GM18508 (cell line): Measurements from ENCODE around the gene TTC7B.
"Not testable (repeated sequence)": the region's sequence is repeated elsewhere in the genome, so short reads cannot be mapped to it uniquely, and the experiment has no call there.

Source experiments
- ATAC-seq: cut with Tn5 transposase; IDR thresholded peaks from one replicate; pipeline ENCODE4 v1.9.1; 2021; ENCODE audit warnings: moderate number of reproducible peaks; ENCODE audit not compliant: insufficient read depth, unreplicated experiment

The TTC7B gene

DNA sequence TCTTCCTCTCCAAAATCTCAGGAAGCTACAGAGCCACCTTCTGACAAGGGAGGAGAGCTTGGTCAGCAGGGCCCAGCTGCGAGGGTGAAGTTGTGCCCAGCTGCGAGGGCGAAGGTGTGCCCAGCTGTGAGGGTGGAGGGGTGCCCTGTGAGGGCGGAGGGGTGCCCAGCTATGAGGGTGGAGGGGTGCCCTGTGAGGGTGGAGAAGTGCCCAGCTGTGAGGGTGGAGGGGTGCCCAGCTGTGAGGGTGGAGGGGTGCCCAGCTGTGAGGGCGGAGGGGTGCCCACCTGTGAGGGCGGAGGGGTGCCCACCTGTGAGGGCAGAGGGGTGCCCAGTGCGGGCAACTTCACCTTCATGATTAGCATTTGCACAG is 20.4 kb upstream of the TTC7B start:
- no peak for ATAC-seq

DNA sequence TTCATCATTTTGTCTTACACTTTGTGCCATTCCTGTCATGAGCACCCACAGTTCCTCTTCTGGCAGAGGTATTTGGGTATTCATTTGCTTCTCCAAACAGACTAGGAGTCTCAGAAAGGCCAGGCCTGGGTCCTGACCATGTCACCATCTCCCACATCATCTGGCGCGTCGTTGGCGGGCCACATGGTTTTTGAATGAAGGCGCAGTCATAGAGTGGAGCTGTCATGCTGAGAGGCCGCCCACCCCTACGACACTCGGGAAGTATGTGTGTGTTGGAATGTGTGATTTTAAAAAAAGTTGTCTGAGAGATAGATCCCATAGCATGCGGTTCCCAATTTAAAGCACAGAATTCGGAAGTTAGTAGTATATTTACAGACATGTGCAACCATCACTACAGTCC is 15.6 kb upstream of the TTC7B start:
- ATAC-seq = no peak

- no peak for ATAC-seq
These were observed 14.9 kb upstream of the TTC7B start for GRCh38 chr14:90830931-90831701.

DNA sequence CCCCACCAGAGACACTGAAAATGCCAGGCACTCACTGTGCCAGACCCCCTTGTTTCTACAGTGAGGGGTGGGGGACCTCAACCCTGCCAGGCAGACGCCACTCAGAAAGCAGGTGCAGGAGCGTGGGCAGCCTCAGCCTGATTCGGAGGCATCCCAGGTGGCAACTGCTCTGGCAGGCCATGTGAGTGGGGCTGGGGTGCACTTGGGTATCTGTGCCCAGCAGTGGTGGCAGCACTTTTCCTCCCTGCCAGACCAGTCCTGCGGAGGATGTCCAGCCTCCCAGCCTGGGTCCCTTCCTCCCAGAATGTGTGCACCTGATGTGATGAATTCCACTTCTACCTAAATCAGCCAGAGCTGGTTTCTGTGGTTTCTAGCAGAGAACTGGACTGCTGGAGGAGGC is 13.4 kb upstream of the TTC7B start:
- no peak for ATAC-seq

- ATAC-seq = no peak
These were observed 12.6 kb upstream of the TTC7B start for GRCh38 chr14:90828642-90829487.

- peak; percentile 85 for ATAC-seq
These were observed 11.8 kb upstream of the TTC7B start for GRCh38 chr14:90827919-90828610.

DNA sequence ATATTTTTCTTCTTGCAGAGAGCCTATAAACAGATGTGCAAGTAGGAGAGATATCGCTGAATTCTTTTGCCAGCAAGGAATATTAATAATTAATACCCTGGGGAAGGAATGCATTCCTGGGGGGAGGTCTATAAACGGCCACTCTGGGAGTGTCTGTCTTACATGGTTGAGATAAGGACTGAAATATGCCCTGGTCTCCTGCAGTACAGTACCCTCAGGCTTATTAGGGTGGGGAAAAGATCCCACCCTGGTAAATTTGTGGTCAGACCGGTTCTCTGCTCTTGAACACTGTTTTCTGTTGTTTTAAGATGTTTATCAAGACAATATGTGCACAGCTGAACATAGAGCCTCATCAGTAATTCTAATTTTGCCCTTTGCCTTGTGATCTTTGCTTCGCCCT is 7.3 kb upstream of the TTC7B start:
- not testable (repeated sequence) for ATAC-seq

DNA sequence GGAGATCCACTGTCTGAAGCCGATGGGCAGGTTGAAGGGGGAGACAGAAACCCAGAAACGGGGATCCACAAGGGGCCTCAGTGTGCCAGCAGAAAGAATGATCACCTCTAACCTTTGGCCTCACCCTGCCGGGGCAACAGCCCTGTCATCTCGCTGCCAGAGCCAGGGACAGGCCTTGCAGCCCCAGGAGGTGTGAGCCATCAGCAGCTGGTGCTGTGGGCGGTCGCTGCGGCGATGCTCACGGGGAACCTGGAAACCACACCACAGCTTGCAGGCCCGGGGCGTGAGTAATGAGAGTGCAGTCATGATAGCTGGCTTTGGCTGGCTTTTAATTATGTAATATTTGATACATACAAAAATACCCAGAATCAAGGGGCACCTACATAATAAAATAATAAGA is 4.7 kb upstream of the TTC7B start:
- no peak for ATAC-seq

DNA sequence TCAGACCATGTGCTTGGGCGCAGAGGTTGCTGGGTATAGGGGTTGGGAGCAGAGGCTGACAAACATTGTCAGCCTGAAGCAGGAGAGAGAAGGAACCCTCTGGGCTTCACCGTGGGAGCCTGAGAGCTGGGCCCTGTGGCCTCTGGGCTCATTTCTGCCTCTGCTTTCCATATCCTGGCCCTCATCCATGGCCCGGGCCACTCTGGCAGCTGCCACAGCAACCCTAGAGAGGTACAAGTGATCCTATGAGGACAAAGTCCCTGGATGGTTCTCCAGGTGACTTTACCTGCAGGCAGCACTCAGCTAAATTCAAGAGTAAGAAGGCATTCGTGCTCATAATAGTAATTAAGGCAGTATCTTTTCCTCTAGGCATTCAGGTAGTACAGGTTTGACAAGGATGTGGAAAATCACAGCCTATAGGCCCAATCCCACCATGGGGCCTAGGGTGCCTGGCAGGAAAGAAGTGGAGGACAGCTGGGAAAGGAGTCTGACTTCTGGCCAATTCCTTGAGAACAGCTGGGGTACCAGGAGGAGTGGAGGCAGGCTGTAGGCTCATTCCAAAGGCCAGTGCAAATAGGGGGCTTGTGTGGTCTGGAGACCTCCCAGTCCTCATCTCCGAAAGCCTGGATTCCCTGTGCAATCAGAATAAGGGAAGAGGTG is 3.6 kb upstream of the TTC7B start:
- no peak for ATAC-seq

DNA sequence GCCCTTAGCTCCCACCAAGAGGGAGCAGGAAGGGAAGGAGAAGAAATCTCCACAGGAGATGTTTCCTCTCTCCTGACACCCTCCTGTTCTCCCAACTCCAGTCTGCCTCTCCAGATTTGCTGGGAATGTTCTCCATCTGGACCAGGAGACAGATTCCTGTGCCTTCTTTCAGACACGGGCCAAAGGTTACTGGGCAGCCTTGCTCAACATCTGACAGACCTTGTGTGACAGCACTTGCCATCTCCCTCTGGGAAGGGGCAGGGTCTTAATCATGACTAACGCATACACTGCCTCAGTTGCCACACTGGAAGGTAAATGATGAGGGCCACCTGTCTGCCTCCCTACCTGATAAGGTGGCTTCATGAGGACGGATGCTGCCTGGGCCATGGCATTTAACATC is 2.5 kb upstream of the TTC7B start:
- no peak for ATAC-seq

GRCh38 chr14:90816681-90817436 is 629 bp upstream of the TTC7B start:
- no peak for ATAC-seq

DNA sequence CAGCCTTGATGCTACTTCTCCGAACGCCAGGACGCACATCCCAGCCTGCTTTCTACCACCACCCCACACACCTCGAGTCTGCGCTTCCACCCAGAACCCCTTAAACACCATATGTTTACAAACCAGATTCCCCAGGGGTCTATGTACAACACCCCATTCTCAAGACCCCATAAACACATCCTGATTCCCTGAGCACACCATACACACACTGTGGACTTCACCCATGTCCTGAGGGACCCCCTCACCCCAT is 733 bp downstream of the TTC7B start:
- ATAC-seq = no peak

DNA sequence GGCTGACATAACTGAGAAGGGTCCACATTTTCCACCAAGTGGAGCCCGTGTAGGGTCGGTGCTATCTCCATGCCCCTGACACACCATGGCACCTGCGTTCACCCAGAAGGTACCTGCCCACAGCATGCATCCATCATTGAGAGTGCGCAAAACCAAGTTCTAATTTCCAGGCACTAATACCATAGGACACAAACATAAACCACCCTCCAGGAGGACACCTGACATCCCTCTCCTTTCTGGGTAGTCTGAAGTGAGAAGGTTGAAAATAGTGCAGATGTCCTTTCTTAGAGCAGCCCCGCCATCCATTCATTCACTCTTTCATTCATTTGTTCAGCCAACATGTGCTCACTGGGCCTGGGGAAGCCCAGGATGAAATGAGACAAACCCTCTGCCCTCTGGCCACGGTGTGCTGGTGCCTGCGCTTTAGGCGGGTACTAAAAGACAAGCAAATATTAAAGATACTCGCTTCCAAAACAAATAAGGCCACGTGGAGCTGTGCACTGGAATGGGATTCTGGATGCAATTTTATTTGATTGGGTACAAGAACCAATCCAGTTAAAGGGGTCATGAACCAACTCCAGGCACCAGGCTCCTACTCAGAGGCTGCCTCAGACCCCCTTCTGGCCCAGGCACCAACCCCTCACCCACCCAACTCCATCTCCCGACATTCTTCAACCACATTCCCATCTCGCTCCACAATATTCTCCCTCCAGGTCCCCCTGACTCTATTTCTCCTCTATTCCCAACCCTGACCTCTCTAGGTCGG is 1.2 kb downstream of the TTC7B start:
- no peak for ATAC-seq

DNA sequence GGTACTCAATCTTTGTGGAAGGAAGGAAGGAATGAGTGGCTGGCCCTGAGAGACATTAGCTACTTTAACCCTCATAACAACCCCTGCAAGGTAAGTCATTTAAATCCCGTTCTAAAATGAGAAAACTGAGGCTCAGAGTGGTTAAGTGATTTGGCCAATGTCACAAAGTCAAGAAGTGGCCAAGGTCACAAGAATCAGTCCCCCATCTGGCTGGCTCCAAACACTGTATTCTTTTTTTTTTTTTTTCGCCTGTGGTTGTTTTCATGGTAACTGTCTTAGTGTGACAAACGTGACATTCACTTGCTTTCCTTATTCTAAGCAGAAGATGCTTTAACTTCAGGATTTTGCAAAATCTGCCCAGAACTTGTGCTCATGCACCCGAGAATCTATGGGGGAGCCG is 2.8 kb downstream of the TTC7B start:
- ATAC-seq = no peak

DNA sequence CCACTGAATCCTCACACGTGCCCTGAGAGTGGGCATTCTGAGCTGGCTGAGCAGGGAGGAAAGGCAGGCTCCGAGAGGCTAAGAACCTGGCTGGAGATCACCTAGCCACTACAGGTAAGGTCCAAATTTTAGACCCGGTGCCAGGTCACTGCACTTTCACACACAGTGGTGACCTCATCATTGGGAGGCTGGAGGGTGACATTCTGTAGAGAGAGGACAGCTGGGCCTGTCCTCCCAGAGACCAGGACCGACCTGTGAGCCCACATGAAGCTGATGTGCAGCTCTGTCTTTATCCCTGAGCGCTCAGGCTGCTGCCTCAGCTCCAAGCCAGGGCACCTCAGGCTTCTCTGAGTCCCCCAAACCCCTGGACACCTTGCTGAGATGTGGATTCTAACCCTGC is 4.1 kb downstream of the TTC7B start:
- no peak for ATAC-seq

GRCh38 chr14:90811641-90812040 is 4.6 kb downstream of the TTC7B start:
- no peak for ATAC-seq

DNA sequence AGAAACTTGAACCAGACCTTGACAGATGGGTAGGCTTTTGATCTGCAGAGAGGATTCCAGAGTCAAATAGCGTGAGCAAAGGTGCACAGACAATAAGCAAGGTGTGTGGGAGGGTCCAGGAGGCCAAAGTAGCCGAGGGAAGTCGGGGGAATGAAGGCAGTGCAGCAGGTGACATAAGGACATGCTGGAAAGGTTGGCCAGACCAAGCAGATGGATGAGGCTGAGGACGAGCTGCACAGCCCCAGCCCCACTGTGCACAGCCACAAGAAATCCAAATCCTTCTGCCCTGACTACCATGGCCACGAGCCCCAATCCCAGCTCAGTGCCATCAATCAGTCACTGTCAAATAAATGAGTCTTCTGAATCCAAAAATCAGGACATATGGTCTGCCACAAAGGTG is 5.4 kb downstream of the TTC7B start:
- ATAC-seq = no peak

DNA sequence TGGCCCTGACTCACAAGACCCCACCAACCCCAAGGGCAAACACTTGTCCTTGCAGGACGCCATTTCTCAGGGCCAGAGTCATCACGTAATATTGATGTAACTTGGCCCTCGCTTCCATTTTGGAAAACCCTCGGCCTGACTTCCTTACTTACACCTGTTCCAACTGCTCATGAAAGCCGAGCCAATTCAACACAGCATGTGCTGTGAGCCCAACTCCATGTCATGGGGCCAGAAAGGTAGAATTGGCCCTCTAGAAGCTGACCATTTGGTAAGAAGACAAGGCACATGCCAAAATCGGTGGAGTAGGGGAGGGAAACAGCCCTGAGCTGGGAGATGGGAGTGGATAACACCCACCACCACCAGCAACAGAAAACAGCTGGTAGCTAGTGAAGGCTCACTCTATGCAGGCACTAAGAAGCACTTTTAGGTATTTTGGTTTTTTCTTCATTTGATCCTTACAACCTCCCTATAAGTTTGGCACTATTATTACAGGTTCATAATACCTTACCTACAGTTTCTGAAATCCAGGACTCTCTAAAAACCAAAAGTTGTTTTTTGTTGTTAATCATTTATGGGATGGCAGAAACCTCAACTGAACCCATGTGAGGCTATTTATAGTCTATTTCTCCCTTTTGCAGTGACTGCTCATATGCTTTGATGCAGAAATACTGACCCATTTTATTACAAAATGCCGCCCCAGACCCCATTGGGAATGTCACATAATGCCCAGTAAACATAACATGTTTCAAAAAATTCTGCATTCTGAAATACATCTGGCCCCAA is 6.5 kb downstream of the TTC7B start:
- no peak for ATAC-seq
